K562 (cell line): Measurements from ENCODE around the gene DCHS2. TPM values are rescaled to one million over a fixed set of nuclear protein-coding genes. Genes with fewer than 3 reads are reported as not detected.

ENCODE experiments used
- ATAC-seq: fragments of 200-7000 bp; cut with Tn5 transposase; 3 replicates; pipeline ENCODE4 v1.9.1; 2020; ENCODE audit warnings: moderate library complexity
- BruUV-seq: library from RNA; stranded (reverse); fragments of 400-500 nt; replicated peaks from 2 replicates; lab custom pipeline; 2021; lab: Mats Ljungman, UMichigan
- CTCF ChIA-PET: fragments of 300-600 bp; formaldehyde crosslinking; extraction: SDS; loops from one replicate; lab custom pipeline; 2021; ENCODE audit warnings: low intra/inter-chr PET ratio; lab: Yijun Ruan, JAX
- POLR2A ChIA-PET: fragments of 300-600, 350-650 bp; sonication (Branson Sonifier 250); formaldehyde crosslinking; extraction: SDS; loops from one replicate; lab custom pipeline; 2021; ENCODE audit warnings: antibody characterized with exemption, inconsistent platforms; lab: Yijun Ruan, JAX
- DNase-seq, 4 experiments: peaks; one replicate each; pipeline versions ENCODE4 v3.0.0 to v3.0.0-alpha.2; 2011 to 2018; ENCODE audit warnings: low spot score in 3 of 4, mixed read lengths in 3 of 4; ENCODE audit errors: extremely low read depth in 1 of 4
- FAIRE-seq: peaks from 2 replicates; lab custom pipeline; 2011; peaks lifted over from hg19 to GRCh38; lab: Jason Lieb, UNC
- H2AFZ ChIP-seq: 2 replicates; pipeline ENCODE4 v1.6.0; 2011; ENCODE audit warnings: low read depth, low read length, control low read depth, inconsistent platforms
- H3K27ac ChIP-seq: fragments of 200-600 bp; 3 replicates; pipeline ENCODE4 v1.8.0; 2011; ENCODE audit warnings: low read depth, mild to moderate bottlenecking, control low read depth, inconsistent platforms, low read length, moderate library complexity, mixed read lengths; ENCODE audit errors: extremely low read depth
- H3K27me3 ChIP-seq, 2 experiments: fragments of 300-600 bp in 1 of 2; 2 replicates in 1 of 2; 3 replicates in 1 of 2; pipeline versions ENCODE4 v1.6.0 to v1.8.0; 2011; ENCODE audit warnings: inconsistent platforms in 2 of 2, low read length in 2 of 2, mild to moderate bottlenecking in 1 of 2, mixed read lengths in 1 of 2, moderate library complexity in 1 of 2; ENCODE audit not compliant: control insufficient read depth in 2 of 2, insufficient read depth in 2 of 2
- H3K36me3 ChIP-seq: fragments of 300-600 bp; 3 replicates; pipeline ENCODE4 v1.8.0; 2011; ENCODE audit warnings: mild to moderate bottlenecking, low read length, inconsistent platforms; ENCODE audit not compliant: control insufficient read depth, insufficient read depth
- H3K4me1 ChIP-seq, 2 experiments: fragments of 200-600 bp in 1 of 2; replicated peaks in 1 of 2; 2 replicates in 1 of 2; 3 replicates in 1 of 2; pipeline versions ENCODE4 v1.5.1 to v1.8.0; 2011; ENCODE audit warnings: inconsistent platforms in 2 of 2, low read length in 2 of 2, mild to moderate bottlenecking in 1 of 2, mixed read lengths in 1 of 2, moderate library complexity in 1 of 2; ENCODE audit not compliant: control insufficient read depth in 2 of 2, insufficient read depth in 2 of 2
- H3K4me2 ChIP-seq: 2 replicates; pipeline ENCODE4 v1.6.1; 2011; ENCODE audit warnings: low read length, control low read depth, inconsistent platforms, mixed read lengths; ENCODE audit not compliant: insufficient read depth
- H3K4me3 ChIP-seq: fragments of 200-600 bp; sonication (generic), shearing (Covaris generic); 2 replicates; pipeline ENCODE4 v1.5.1; 2016; ENCODE audit warnings: control low read depth, inconsistent platforms
- H3K79me2 ChIP-seq: fragments of 200-600 bp; 3 replicates; pipeline ENCODE4 v1.8.0; 2011; ENCODE audit warnings: low read length, inconsistent platforms; ENCODE audit not compliant: control insufficient read depth, insufficient read depth
- H3K9ac ChIP-seq, 2 experiments: 2 replicates each; pipeline versions ENCODE4 v1.6.0 to v1.6.1; 2011; ENCODE audit warnings: low read depth in 2 of 2, low read length in 2 of 2, control low read depth in 1 of 2, inconsistent platforms in 1 of 2, mild to moderate bottlenecking in 1 of 2, mixed read lengths in 1 of 2; ENCODE audit not compliant: insufficient read depth in 1 of 2
- H3K9me1 ChIP-seq: one replicate; pipeline ENCODE4 v1.6.0; 2011; ENCODE audit warnings: inconsistent platforms, mild to moderate bottlenecking, low read length, moderate library complexity; ENCODE audit not compliant: control insufficient read depth, insufficient read depth
- H3K9me3 ChIP-seq: replicated peaks from 2 replicates; pipeline ENCODE4 v1.5.1; 2011; ENCODE audit warnings: low read depth, low read length, inconsistent platforms; ENCODE audit not compliant: control insufficient read depth, insufficient read depth
- H4K20me1 ChIP-seq: replicated peaks from 2 replicates; pipeline ENCODE4 v1.6.1; 2011; ENCODE audit warnings: low read length, inconsistent platforms, mixed read lengths; ENCODE audit not compliant: control insufficient read depth, insufficient read depth
- DIDO1 ChIP-seq: fragments of 450-650 bp; IDR thresholded peaks from 2 replicates; pipeline ENCODE4 v1.6.1; 2016; ENCODE audit warnings: low read depth, missing biosample characterization, missing genetic modification characterization
- EGR1 ChIP-seq: fragments of 450-650 bp; conservative IDR thresholded peaks from 2 replicates; pipeline ENCODE4 v1.6.1; 2017; ENCODE audit warnings: mild to moderate bottlenecking
- FOXA1 ChIP-seq: fragments of 450-650 bp; IDR thresholded peaks from 2 replicates; pipeline ENCODE4 v1.6.1; 2016; ENCODE audit warnings: mild to moderate bottlenecking, borderline replicate concordance
- FUS ChIP-seq: fragments of 200-400 bp; formaldehyde crosslinking; optimal IDR thresholded peaks from 2 replicates; pipeline ENCODE3; 2017; ENCODE audit warnings: low read depth, low read length
- HCFC1 ChIP-seq: IDR thresholded peaks from 2 replicates; pipeline ENCODE4 v1.6.1; 2012; ENCODE audit warnings: low read depth, low read length, improper control_type of control experiment
- HEY1 ChIP-seq: fragments of 250-450 bp; sonication (Bioruptor Pico); IDR thresholded peaks from 2 replicates; pipeline ENCODE4 v1.5.0; 2020; ENCODE audit warnings: mild to moderate bottlenecking, moderate library complexity, borderline replicate concordance
- HIVEP1 ChIP-seq: fragments of 250-450 bp; sonication (Bioruptor Pico); IDR thresholded peaks from 2 replicates; pipeline ENCODE4 v1.4.0; 2020; ENCODE audit warnings: mild to moderate bottlenecking
- KAT7 ChIP-seq: sonication (generic); formaldehyde crosslinking; IDR thresholded peaks from 2 replicates; pipeline ENCODE4 v1.8.0; 2022; ENCODE audit warnings: missing genetic modification reagents, mild to moderate bottlenecking, borderline replicate concordance
- MTA3 ChIP-seq: fragments of 450-650 bp; formaldehyde crosslinking; IDR thresholded peaks from 2 replicates; pipeline ENCODE4 v1.6.1; 2017; ENCODE audit warnings: mild to moderate bottlenecking, borderline replicate concordance
- PHF20 ChIP-seq: fragments of 450-650 bp; IDR thresholded peaks from 2 replicates; pipeline ENCODE4 v1.6.1; 2018; ENCODE audit not compliant: partially characterized antibody
- SMARCC2 ChIP-seq: fragments of 450-650 bp; IDR thresholded peaks from 2 replicates; pipeline ENCODE4 v1.6.1; 2017; ENCODE audit warnings: antibody characterized with exemption, moderate library complexity, mild to moderate bottlenecking, low read depth
- SRSF1 ChIP-seq: fragments of 200-400 bp; formaldehyde crosslinking; IDR thresholded peaks from 2 replicates; pipeline ENCODE4 v1.6.1; 2017; ENCODE audit warnings: mild to moderate bottlenecking, low read depth, low read length, moderate library complexity
- TARDBP ChIP-seq: fragments of 450-650 bp; IDR thresholded peaks from 2 replicates; pipeline ENCODE4 v1.6.1; 2016
- ZNF277 ChIP-seq: fragments of 250-450 bp; sonication (Bioruptor Pico); IDR thresholded peaks from 2 replicates; pipeline ENCODE4 v1.8.0; 2022; ENCODE audit warnings: inconsistent platforms, mild to moderate bottlenecking, moderate library complexity, borderline replicate concordance
- ZNF561 ChIP-seq: fragments of 450-650 bp; formaldehyde crosslinking; conservative IDR thresholded peaks from 2 replicates; pipeline ENCODE4 v1.4.0; 2020; ENCODE audit warnings: mild to moderate bottlenecking, moderate library complexity
- ZNF707 ChIP-seq: fragments of 250-450 bp; sonication (Bioruptor Pico); conservative IDR thresholded peaks from 2 replicates; pipeline ENCODE4 v1.8.0; 2022; ENCODE audit warnings: inconsistent platforms, mild to moderate bottlenecking, moderate library complexity
- ZNF75A ChIP-seq: fragments of 450-650 bp; formaldehyde crosslinking; IDR thresholded peaks from 2 replicates; pipeline ENCODE4 v1.4.0; 2020; ENCODE audit warnings: mild to moderate bottlenecking
- ZNF77 ChIP-seq: fragments of 250-450 bp; sonication (Bioruptor Pico); IDR thresholded peaks from 2 replicates; pipeline ENCODE4 v1.5.0; 2020
- WGBS: fragments of 100-300 bp; shearing (Covaris generic); methylation state at CpG from one replicate; pipeline ENCODE4 v1.1.6; 2016; ENCODE audit warnings: low coverage, mixed read lengths; ENCODE audit not compliant: insufficient coverage; ENCODE audit errors: missing lambda C conversion rate; 5-methylcytosine and 5-hydroxymethylcytosine counted together
- in situ Hi-C: fragments of 300-500 bp; cut with MboI; formaldehyde crosslinking; loops from 4 replicates; pipeline ENCODE4 v1.15.0; 2018; ENCODE audit warnings: inconsistent platforms, mixed read lengths
- intact Hi-C: fragments of 100-400 bp; cut with micrococcal nuclease; formaldehyde crosslinking; loops from 2 replicates; pipeline ENCODE4 v1.14.2; 2022
- polyA plus RNA-seq, 8 experiments: library from polyadenylated mRNA; depleted of rRNA in 4 of 8; stranded (reverse) in 5 of 8; unstranded in 3 of 8; fragments of >200 nt; fragmentation: Nextera tagmentation in 2 of 8; fragmentation: Illumina TruSeq in 1 of 8; extraction: Ambion mirVana in 2 of 8; extraction: Trizol in 1 of 8; gene quantifications; 2 replicates each; pipeline versions ENCODE4 v1.2.1 to v1.2.3, GENCODE V29; 2011 to 2014; ENCODE audit warnings: inconsistent platforms in 1 of 8, missing spikeins in 1 of 8
- total RNA-seq, 7 experiments: library from RNA; depleted of rRNA in 6 of 7; stranded (reverse); fragments of >200 nt in 6 of 7; fragmentation: Illumina TruSeq in 2 of 7; extraction: Trizol in 2 of 7; gene quantifications; 2 replicates each; pipeline versions ENCODE4 v1.2.1 to v1.2.3, GENCODE V29; 2011 to 2021; ENCODE audit warnings: low replicate concordance in 1 of 7
- TF ChIP-seq, protein P1 (sequence below): sonication (generic); formaldehyde crosslinking; IDR thresholded peaks from 2 replicates; pipeline ENCODE4 v1.8.0; 2023; ENCODE audit warnings: mild to moderate bottlenecking, missing genetic modification reagents

DCHS2 gene
- total and polyA plus RNA-seq, 9 of the 15 experiments (the other 6 are each of a cell fraction or from before 2014, with no cell fraction given): 0.49 to 7.1 (median 5.3) TPM

GRCh38 chr4:154450966-154451365 is 40.6 kb downstream of the DCHS2 start (continued):
- TF ChIP-seq HCFC1 (no peak), EGR1 (no peak), ZNF277 (CRISPR knock-in tag) (no peak), ZNF75A (CRISPR knock-in tag) (no peak), FUS (no peak)

DNA sequence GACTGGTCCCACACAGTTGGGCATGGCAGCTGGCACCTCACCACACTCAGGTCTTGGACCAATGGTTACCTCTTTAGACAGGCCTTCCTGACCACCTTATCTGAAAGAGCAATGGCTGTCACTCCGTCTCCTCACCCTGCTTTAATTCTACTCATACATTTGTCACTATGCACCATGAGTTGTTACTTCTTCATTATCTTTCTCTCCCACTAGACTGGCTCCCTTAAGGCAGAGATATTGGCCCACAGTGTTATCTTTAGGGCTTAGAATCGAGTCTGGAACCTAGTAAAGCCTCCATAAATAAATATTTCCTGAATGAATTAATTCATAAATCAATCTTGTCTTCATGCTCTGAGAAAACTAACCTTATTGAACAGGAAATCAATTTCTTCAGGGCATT is 46.6 kb downstream of the DCHS2 start:
- ChIA-PET POLR2A (interaction anchor here (1.8 kb wide), 1 partner anchor 11 kb away, joined by 5 read pairs; no protein-coding TSS in a partner anchor), CTCF (no interaction called here)
- peak; percentile 82 for ATAC-seq
- no peaks in the 10 kb centered on the region for H4K20me1 ChIP-seq
- peaks cover 41% of the 10 kb centered on the region for H3K79me2 ChIP-seq
- H3K9me1 ChIP-seq: no peaks in the 10 kb centered on the region
- in situ Hi-C loops: no loop called here
- H3K27me3 ChIP-seq: no peaks in the 10 kb centered on the region
- BruUV-seq: no TSS peak
- peaks cover 13 to 44% of the 10 kb centered on the region in 2 experiments for H3K4me1 ChIP-seq
- H2AFZ ChIP-seq: peak overlapping the region; percentile 47
- no peaks in the 10 kb centered on the region for H3K9me3 ChIP-seq
- H3K27ac ChIP-seq: peak overlapping the region; percentile 67
- DNase-seq: peak in 2 of 4 experiments; percentile 63 to 70
- H3K4me2 ChIP-seq: peak overlapping the region; percentile 61
- 0% methylated on average over 2 of the region's 2 CpGs for WGBS
- H3K36me3 ChIP-seq: no peaks in the 10 kb centered on the region
- no peak overlapping the region for H3K4me3 ChIP-seq
- peak overlapping the region; percentile 39 to 53; a peak in 2 of 4 replicates for H3K9ac ChIP-seq
- FAIRE-seq: peak; percentile 75
- intact Hi-C loops: no loop called here
- TF ChIP-seq MTA3 (no peak), KAT7 (no peak), ZNF707 (CRISPR knock-in tag) (no peak), SMARCC2 (peak; percentile 59; the same call in 1 of the 2 replicates), ZNF561 (CRISPR knock-in tag) (no peak), DIDO1 (no peak), PHF20 (no peak), SRSF1 (no peak), TARDBP (no peak), HIVEP1 (CRISPR knock-in tag) (no peak), ZNF77 (CRISPR knock-in tag) (no peak), FOXA1 (no peak), HEY1 (CRISPR knock-in tag) (no peak)
- TF ChIP-seq, protein P1, sequence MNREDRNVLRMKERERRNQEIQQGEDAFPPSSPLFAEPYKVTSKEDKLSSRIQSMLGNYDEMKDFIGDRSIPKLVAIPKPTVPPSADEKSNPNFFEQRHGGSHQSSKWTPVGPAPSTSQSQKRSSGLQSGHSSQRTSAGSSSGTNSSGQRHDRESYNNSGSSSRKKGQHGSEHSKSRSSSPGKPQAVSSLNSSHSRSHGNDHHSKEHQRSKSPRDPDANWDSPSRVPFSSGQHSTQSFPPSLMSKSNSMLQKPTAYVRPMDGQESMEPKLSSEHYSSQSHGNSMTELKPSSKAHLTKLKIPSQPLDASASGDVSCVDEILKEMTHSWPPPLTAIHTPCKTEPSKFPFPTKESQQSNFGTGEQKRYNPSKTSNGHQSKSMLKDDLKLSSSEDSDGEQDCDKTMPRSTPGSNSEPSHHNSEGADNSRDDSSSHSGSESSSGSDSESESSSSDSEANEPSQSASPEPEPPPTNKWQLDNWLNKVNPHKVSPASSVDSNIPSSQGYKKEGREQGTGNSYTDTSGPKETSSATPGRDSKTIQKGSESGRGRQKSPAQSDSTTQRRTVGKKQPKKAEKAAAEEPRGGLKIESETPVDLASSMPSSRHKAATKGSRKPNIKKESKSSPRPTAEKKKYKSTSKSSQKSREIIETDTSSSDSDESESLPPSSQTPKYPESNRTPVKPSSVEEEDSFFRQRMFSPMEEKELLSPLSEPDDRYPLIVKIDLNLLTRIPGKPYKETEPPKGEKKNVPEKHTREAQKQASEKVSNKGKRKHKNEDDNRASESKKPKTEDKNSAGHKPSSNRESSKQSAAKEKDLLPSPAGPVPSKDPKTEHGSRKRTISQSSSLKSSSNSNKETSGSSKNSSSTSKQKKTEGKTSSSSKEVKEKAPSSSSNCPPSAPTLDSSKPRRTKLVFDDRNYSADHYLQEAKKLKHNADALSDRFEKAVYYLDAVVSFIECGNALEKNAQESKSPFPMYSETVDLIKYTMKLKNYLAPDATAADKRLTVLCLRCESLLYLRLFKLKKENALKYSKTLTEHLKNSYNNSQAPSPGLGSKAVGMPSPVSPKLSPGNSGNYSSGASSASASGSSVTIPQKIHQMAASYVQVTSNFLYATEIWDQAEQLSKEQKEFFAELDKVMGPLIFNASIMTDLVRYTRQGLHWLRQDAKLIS: no peak
